AG08395 (cell line): ENCODE measurements around the gene KIAA1549.
"Not testable (repeated sequence)": the region's sequence is repeated elsewhere in the genome, so short reads cannot be mapped to it uniquely, and the experiment has no call there.

Source experiments
- DNase-seq: peaks from one replicate; pipeline ENCODE4 v3.0.0; 2012; ENCODE audit warnings: mixed read lengths, low spot score

The KIAA1549 gene

DNA sequence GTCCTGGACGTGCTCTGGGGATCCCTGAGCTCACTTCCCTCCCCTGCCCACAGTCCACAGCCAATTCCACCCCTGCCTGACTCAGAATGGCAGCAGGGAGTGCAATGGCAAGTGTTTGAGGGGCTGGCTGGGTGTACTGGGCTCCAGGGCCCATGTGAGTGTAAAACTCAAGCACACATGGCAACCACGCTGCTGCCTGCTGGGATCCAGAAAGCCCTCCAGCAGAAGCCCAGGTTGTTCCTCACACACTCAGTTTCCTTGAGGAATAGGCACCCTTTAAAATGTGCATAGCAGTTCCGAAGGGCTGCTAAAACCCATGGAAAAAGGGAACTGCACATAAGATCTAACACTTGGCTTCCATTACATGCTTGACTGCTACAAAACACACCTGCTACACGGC, 171.8 kb downstream of the KIAA1549 start:
- no peak for DNase-seq

DNA sequence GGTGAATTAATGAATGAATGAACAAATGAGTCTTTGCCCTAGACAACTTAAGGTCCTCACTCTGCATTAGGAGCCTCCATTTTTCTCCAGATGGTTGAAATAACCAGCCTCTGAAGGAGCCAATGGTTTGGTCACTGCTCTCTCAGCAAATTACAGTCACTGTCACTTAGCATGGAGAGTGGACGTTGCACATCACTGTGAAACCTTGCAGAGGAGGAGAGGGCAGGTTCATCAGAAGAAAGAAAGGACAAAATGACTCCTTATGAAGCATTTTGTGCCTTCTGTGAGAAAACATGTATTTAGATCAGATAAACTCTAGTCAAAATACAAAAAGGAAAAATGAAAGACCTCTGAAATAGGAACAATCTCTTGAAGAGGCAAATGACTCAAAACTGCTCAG, 176.6 kb downstream of the KIAA1549 start:
- no peak for DNase-seq

DNA sequence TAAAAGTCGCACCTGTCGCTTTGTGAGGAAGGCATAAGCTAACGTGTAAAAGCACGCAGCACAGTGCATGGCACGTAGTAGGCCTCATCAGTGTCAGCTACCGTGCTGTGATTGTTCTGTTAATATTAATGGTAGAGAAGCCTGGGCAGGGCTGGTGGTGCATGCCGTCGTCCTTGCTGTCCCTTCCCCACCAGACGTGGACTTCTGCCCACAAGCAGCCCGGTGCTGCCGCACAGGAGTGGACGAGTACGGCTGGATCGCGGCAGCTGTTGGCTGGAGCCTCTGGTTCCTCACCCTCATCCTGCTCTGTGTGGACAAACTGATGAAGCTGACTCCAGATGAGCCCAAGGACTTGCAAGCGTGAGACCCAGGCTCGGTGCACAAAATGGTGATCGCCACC, 178.5 kb downstream of the KIAA1549 start:
- DNase-seq = no peak

DNA sequence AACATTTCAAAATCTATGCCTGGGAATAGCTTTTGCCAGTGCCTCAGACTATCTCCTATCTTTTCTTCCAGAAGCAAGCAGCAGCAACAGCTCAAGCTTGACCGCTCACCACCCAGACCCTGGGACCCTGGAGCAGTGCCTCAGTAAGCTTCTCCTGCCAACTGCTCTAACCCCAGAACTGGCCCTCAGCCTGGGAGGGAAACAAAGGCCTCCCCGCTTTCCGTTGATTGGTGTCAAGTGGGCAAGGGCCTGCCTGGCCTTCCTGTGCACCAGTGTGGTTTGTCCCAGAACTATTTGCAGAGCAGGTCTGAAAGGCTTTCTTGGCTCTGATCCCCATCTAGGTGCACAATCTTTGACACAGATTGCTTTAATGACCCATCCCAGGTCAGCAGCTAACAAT, 179.9 kb downstream of the KIAA1549 start:
- no peak for DNase-seq

DNA sequence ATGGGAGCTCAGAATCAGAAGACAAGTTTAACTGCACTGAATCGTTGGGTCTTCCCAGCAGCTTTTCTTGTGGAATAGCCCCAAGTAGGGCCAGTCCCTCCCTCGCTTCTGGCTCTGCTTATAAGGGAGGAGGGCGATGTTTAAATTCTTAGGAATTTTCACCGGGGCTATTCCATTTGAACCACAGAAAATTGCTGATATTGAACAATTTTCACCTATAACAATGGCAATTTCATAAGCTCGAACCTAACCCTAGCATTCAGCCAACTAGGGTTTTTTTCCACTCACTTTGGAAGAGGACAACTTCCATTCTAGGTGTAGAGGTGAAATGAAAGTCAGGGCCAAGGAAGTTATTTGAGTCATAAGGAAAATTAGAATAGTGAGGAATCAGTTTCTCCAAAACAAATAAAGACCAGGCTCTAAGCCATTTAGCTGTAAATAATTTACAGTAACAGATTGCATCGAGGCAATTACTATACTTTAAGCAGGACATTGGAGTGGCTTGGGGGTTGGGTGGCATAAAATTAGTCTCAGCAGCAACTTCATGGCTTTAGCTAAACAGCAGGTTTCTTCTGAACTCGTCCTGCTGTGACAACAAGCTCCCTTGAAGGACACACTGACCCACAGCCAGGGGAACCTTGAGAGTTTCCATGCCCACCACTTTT, 181.7 kb downstream of the KIAA1549 start:
- DNase-seq = no peak

DNA sequence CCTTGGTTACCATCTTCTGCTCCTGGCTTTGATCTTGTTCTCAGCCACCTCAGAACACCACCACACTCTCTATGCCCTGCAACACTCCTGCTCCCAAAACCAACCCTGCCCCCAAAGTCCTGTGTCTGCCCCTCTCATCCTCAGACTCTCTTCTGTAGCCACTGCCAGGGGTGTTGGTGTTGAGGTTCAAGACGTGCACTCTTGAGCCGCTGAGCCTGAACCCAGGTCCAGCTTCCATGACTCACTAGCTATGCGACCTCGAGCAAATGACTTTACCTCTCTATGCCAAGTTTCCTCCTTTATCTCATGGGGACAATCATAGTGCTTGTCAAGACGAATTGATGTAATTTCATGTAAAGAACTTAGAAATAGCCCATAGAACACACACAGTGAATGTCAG, 182.4 kb downstream of the KIAA1549 start:
- DNase-seq = no peak

DNA sequence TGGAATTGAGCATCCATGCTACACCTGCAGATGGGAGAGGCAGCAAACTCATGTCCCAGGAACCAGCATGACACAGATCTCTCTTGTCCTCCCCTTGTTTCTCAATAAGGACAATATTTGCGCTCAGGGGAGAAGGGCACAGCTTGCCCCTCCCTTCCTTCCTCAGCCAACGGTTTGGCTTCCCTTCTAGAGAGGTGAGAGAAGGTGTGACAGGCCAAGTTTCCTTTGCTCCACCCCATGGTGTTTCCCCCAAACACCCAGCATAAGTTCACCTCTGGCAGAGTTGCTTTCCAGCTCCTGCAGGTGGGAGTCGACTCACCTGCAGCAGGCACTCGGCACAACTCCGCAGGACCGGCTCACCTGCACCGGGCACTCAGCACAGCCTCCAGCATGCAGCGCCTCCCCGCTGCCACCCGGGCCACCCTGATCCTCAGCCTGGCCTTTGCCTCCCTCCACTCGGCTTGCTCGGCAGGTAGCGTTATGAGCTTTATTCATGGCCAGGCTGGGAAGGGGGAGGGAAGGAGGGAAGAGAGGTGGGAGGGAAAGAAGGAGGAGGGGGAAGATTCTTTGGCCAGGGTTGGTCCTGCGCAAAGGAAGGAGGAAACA, 183.4 kb downstream of the KIAA1549 start, which contains the start of the genes ATP6V0A4 and TMEM213:
ATP6V0A4 (minus strand) TSS at position 482 of the 606 bp plus-strand sequence. CDS start 26,949 bp downstream, outside the sequence.
TMEM213 (plus strand) TSS at position 280 of the 606 bp plus-strand sequence; CDS start at position 391, 111 bp downstream.
- no peak for DNase-seq

DNA sequence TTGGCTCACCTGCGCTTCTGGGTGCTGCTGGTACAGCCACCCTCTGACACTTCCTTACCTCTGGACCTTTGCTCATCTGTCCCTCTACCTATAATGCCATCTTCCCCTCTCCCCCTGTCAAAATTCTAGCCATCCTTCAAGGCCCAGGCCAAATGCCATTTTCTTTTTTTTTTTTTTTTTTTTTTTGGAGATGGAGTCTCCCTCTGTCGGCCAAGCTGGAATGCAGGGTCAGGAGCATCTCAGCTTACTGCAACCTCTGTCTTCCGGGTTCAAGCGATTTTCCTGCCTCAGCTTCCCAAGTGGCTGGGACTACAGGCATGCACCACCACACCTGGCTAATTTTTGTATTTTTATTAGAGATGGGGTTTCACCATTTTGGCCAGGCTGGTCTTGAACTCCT, 184.1 kb downstream of the KIAA1549 start:
- not testable (repeated sequence) for DNase-seq

DNA sequence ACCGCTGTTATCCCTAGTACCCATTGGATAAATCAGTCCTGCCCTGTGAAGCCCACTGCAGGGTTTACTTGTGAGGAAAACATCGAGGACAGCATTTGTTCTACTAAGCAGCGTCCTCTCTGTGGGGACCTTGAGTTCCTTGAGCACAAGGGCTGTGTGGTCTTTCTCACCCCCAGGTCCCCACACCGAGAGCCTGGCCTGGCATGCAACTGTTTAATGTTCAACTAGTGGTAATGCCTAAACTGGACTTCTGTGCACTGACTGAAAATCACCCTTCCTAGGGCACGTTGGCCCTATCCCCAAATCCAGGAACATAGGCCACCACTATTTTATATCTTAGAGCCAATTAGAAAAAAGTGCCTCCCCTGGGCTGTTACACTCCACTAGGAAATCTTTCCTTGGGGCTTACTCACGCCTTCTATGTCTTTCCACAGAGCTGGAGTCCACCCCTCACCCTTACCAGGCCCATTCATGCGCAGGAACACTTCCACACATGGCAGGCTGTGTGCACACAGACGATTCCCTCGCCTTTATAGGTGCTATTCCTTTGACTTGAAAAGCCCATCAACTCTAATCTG, 185.1 kb downstream of the KIAA1549 start:
- no peak for DNase-seq

DNA sequence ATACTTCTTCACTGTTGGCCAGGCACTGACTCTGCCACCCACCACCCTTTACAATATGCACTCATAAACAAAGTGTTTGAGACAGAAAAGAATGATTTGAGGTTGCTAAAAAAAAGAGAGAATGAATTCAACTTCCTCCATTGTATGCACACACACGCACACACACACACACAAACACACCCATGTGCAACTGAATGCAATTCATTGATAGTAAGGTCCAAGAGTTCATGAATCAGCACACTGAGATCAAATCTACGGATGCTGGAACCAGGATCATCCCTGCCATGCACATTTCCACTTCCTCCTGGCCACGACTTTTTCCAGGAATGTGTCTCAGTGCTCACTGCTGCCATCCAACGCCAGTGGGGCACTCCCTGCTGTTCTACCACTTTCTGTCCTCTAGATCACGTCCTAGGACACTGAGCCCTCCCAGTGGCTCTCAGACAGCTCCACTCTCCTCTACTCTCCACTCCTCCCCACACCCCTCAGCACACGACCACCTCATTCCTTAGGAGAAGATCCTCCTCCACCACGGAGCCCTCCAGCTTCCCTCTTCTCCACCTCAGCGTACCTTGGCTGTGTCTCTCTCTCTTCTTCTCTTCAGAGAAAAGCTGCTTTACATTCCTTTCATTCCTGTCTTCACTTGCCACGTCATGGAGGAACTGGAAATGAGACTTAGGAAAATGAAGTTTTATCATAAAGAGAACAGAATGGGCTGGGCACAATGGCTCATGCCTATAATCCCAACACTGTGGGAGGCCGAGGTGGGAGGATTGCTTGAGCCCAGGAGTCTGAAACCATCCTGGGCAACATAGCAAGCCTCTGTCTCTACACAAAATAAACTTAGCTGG, 195.4 kb downstream of the KIAA1549 start:
- peak; percentile 21 for DNase-seq

DNA sequence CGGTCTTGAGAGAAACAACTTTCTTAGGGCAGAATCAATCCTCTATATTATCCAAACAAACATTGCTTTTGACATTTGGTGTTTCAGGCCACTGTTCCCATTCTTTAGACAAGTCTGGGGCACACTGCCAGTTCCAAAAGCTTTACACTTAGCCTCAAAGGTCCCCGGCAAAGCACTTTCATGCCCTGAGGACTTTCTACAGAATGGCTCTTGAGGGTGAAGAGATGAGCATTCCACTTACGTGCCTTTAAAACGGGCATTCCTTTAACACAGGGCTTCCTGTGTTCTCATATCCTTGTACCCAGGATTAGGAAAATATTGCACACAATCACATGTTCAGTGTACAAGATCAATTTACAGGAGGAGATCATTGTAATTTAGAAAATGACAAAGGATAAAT, 196.5 kb downstream of the KIAA1549 start:
- no peak for DNase-seq
